WTC11 (cell line): Measurements from ENCODE around the gene ZNF514. TPM values are rescaled to one million over a fixed set of nuclear protein-coding genes. Genes with fewer than 3 reads are reported as not detected.

Source experiments
- ATF3 ChIP-seq: sonication (generic); formaldehyde crosslinking; conservative IDR thresholded peaks from 2 replicates; pipeline ENCODE4 v1.8.1; 2022; ENCODE audit warnings: mild to moderate bottlenecking, missing genetic modification reagents
- CBFB ChIP-seq: sonication (generic); formaldehyde crosslinking; IDR thresholded peaks from 2 replicates; pipeline ENCODE4 v1.8.1; 2022; ENCODE audit warnings: mild to moderate bottlenecking, low read depth, missing genetic modification reagents
- E2F4 ChIP-seq: sonication (generic); formaldehyde crosslinking; IDR thresholded peaks from 2 replicates; pipeline ENCODE4 v1.8.1; 2022; ENCODE audit warnings: low read depth, mild to moderate bottlenecking, moderate library complexity, missing genetic modification reagents, borderline replicate concordance
- ELF4 ChIP-seq: sonication (generic); formaldehyde crosslinking; IDR thresholded peaks from 2 replicates; pipeline ENCODE4 v1.8.1; 2022; ENCODE audit warnings: low read depth, mild to moderate bottlenecking, moderate library complexity, missing genetic modification reagents
- HMGA2 ChIP-seq: fragments of 250-450 bp; sonication (Bioruptor Pico); IDR thresholded peaks from 2 replicates; pipeline ENCODE4 v1.4.0; 2021; ENCODE audit warnings: mild to moderate bottlenecking, moderate library complexity
- HMGXB4 ChIP-seq: sonication (generic); formaldehyde crosslinking; IDR thresholded peaks from 2 replicates; pipeline ENCODE4 v1.8.1; 2023; ENCODE audit warnings: mild to moderate bottlenecking, moderate library complexity, missing genetic modification reagents
- IRF2 ChIP-seq: sonication (generic); formaldehyde crosslinking; IDR thresholded peaks from 2 replicates; pipeline ENCODE4 v1.8.0; 2022; ENCODE audit warnings: low read depth, missing genetic modification reagents, borderline replicate concordance
- JAZF1 ChIP-seq: fragments of 250-450 bp; sonication (Bioruptor Pico); IDR thresholded peaks from 2 replicates; pipeline ENCODE4 v1.9.0; 2021; ENCODE audit warnings: moderate library complexity, mild to moderate bottlenecking, inconsistent platforms
- MAX ChIP-seq: sonication (generic); formaldehyde crosslinking; IDR thresholded peaks from 2 replicates; pipeline ENCODE4 v1.8.0; 2022; ENCODE audit warnings: mild to moderate bottlenecking, missing genetic modification reagents
- MXD4 ChIP-seq: fragments of 250-450 bp; sonication (Bioruptor Pico); IDR thresholded peaks from 2 replicates; pipeline ENCODE4 v1.8.0; 2021; ENCODE audit warnings: mild to moderate bottlenecking, moderate library complexity, borderline replicate concordance
- NFATC4 ChIP-seq: fragments of 250-450 bp; sonication (Bioruptor Pico); IDR thresholded peaks from 2 replicates; pipeline ENCODE4 v1.9.0; 2021; ENCODE audit warnings: mild to moderate bottlenecking
- TEAD4 ChIP-seq: sonication (generic); formaldehyde crosslinking; IDR thresholded peaks from 2 replicates; pipeline ENCODE4 v1.8.0; 2022; ENCODE audit warnings: mild to moderate bottlenecking, missing genetic modification reagents
- ZBTB43 ChIP-seq: sonication (generic); formaldehyde crosslinking; IDR thresholded peaks from 2 replicates; pipeline ENCODE4 v1.8.1; 2023; ENCODE audit warnings: mild to moderate bottlenecking, missing genetic modification reagents
- ZNF219 ChIP-seq: sonication (generic); formaldehyde crosslinking; IDR thresholded peaks from 2 replicates; pipeline ENCODE4 v1.8.0; 2023; ENCODE audit warnings: missing genetic modification reagents, mild to moderate bottlenecking, borderline replicate concordance
- ZNF232 ChIP-seq: sonication (generic); formaldehyde crosslinking; IDR thresholded peaks from 2 replicates; pipeline ENCODE4 v1.8.0; 2022; ENCODE audit warnings: mild to moderate bottlenecking, missing genetic modification reagents
- ZSCAN18 ChIP-seq: fragments of 250-450 bp; sonication (Bioruptor Pico); IDR thresholded peaks from 2 replicates; pipeline ENCODE4 v2.1.2; 2022; ENCODE audit warnings: mild to moderate bottlenecking, moderate library complexity
- total RNA-seq: library from RNA; stranded (reverse); gene quantifications from 3 replicates; pipeline ENCODE4 v1.2.3, GENCODE V29; 2021
- TF ChIP-seq, protein P1 (sequence below): sonication (generic); formaldehyde crosslinking; IDR thresholded peaks from 2 replicates; pipeline ENCODE4 v1.8.0; 2023; ENCODE audit warnings: mild to moderate bottlenecking, missing genetic modification reagents
- TF ChIP-seq, protein P2 (sequence below): sonication (generic); formaldehyde crosslinking; IDR thresholded peaks from 2 replicates; pipeline ENCODE4 v1.8.1; 2022; ENCODE audit warnings: missing genetic modification reagents, borderline replicate concordance
- TF ChIP-seq, protein P3 (sequence below): sonication (generic); formaldehyde crosslinking; IDR thresholded peaks from 2 replicates; pipeline ENCODE4 v1.8.1; 2023; ENCODE audit warnings: mild to moderate bottlenecking, missing genetic modification reagents, moderate library complexity
- TF ChIP-seq, protein P4 (sequence below): sonication (generic); formaldehyde crosslinking; IDR thresholded peaks from 2 replicates; pipeline ENCODE4 v1.8.0; 2022; ENCODE audit warnings: mild to moderate bottlenecking, missing genetic modification reagents
- TF ChIP-seq, protein P5 (sequence below): sonication (generic); formaldehyde crosslinking; IDR thresholded peaks from 2 replicates; pipeline ENCODE4 v1.8.1; 2023; ENCODE audit warnings: mild to moderate bottlenecking, missing genetic modification reagents

The ZNF514 gene
- total RNA-seq, 1 experiment from 2014 or later: 19.3 TPM

DNA sequence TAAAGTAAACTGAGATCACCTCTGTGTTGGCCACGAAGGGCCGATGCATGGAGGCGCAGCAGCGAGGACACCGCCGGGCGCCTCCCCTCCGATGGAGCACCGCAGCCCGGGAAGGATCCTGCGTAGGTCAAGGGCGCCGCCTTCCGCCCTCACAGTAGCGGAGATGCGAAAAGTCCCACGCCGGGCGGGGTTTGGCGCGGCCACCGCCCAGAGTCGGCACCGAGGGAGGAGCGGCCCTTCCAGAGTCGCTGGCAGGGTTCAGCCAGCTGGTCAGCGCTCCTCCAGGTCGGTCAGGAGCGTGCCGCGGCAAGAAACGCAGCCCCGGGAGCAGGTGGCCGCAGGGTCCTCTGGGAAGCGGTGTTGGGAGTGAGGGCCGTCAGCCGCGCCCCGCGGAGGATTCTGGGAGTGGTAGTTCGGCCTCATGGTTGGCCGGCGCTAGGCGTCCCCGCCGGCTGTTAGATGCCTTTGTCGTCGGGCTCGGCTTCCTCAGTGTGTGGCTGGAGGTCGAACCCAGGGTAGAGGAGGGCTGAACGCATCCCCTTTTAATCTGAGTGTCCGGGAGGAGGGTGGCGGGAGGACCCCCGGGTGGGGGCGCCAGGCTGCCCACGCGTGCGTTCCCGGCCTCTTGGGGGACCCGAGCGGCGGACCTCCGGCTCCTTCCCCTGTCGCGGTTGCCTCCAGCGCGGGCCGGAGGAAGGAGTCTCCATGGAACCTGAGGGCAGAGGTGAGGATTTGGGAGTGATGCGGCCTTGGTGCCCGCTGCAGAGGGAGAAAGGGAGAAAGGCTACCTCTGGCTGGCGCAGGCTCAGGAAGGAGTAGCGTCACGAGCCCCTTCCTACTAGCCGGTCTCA is 47.7 kb upstream of the ZNF514 start, which contains the start of gene ZNF892 (continued):
- TF ChIP-seq ZSCAN18: no peak
- peak; percentile 90 for TF ChIP-seq MAX (CRISPR knock-in tag)
- TF ChIP-seq, protein P1, sequence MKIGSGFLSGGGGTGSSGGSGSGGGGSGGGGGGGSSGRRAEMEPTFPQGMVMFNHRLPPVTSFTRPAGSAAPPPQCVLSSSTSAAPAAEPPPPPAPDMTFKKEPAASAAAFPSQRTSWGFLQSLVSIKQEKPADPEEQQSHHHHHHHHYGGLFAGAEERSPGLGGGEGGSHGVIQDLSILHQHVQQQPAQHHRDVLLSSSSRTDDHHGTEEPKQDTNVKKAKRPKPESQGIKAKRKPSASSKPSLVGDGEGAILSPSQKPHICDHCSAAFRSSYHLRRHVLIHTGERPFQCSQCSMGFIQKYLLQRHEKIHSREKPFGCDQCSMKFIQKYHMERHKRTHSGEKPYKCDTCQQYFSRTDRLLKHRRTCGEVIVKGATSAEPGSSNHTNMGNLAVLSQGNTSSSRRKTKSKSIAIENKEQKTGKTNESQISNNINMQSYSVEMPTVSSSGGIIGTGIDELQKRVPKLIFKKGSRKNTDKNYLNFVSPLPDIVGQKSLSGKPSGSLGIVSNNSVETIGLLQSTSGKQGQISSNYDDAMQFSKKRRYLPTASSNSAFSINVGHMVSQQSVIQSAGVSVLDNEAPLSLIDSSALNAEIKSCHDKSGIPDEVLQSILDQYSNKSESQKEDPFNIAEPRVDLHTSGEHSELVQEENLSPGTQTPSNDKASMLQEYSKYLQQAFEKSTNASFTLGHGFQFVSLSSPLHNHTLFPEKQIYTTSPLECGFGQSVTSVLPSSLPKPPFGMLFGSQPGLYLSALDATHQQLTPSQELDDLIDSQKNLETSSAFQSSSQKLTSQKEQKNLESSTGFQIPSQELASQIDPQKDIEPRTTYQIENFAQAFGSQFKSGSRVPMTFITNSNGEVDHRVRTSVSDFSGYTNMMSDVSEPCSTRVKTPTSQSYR (CRISPR knock-in tag): no peak
- TF ChIP-seq, protein P2, sequence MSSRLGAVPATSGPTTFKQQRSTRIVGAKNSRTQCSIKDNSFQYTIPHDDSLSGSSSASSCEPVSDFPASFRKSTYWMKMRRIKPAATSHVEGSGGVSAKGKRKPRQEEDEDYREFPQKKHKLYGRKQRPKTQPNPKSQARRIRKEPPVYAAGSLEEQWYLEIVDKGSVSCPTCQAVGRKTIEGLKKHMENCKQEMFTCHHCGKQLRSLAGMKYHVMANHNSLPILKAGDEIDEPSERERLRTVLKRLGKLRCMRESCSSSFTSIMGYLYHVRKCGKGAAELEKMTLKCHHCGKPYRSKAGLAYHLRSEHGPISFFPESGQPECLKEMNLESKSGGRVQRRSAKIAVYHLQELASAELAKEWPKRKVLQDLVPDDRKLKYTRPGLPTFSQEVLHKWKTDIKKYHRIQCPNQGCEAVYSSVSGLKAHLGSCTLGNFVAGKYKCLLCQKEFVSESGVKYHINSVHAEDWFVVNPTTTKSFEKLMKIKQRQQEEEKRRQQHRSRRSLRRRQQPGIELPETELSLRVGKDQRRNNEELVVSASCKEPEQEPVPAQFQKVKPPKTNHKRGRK (CRISPR knock-in tag): no peak
- TF ChIP-seq, protein P3, sequence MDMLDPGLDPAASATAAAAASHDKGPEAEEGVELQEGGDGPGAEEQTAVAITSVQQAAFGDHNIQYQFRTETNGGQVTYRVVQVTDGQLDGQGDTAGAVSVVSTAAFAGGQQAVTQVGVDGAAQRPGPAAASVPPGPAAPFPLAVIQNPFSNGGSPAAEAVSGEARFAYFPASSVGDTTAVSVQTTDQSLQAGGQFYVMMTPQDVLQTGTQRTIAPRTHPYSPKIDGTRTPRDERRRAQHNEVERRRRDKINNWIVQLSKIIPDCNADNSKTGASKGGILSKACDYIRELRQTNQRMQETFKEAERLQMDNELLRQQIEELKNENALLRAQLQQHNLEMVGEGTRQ (CRISPR knock-in tag): peak; percentile 40
- TF ChIP-seq, protein P4, sequence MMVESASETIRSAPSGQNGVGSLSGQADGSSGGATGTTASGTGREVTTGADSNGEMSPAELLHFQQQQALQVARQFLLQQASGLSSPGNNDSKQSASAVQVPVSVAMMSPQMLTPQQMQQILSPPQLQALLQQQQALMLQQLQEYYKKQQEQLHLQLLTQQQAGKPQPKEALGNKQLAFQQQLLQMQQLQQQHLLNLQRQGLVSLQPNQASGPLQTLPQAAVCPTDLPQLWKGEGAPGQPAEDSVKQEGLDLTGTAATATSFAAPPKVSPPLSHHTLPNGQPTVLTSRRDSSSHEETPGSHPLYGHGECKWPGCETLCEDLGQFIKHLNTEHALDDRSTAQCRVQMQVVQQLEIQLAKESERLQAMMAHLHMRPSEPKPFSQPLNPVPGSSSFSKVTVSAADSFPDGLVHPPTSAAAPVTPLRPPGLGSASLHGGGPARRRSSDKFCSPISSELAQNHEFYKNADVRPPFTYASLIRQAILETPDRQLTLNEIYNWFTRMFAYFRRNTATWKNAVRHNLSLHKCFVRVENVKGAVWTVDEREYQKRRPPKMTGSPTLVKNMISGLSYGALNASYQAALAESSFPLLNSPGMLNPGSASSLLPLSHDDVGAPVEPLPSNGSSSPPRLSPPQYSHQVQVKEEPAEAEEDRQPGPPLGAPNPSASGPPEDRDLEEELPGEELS (CRISPR knock-in tag): no peak; the same call in 1 of the 2 replicates
- TF ChIP-seq TEAD4 (CRISPR knock-in tag): no peak
- TF ChIP-seq ZBTB43 (CRISPR knock-in tag): no peak
- no peak for TF ChIP-seq ZNF232
- TF ChIP-seq HMGA2 (CRISPR knock-in tag): no peak
- no peak for TF ChIP-seq ATF3 (CRISPR knock-in tag)
- no peak for TF ChIP-seq IRF2 (CRISPR knock-in tag)
- TF ChIP-seq JAZF1 (CRISPR knock-in tag): no peak
- TF ChIP-seq ZNF219 (CRISPR knock-in tag): no peak
- TF ChIP-seq NFATC4: no peak
- TF ChIP-seq ELF4: no peak
- no peak for TF ChIP-seq HMGXB4 (CRISPR knock-in tag)
- TF ChIP-seq CBFB: 0 out of 2 replicates have a peak, but pooled peaks have one; percentile 65
- TF ChIP-seq MXD4 (CRISPR knock-in tag): no peak
- no peak for TF ChIP-seq E2F4 (CRISPR knock-in tag)
- TF ChIP-seq, protein P5, sequence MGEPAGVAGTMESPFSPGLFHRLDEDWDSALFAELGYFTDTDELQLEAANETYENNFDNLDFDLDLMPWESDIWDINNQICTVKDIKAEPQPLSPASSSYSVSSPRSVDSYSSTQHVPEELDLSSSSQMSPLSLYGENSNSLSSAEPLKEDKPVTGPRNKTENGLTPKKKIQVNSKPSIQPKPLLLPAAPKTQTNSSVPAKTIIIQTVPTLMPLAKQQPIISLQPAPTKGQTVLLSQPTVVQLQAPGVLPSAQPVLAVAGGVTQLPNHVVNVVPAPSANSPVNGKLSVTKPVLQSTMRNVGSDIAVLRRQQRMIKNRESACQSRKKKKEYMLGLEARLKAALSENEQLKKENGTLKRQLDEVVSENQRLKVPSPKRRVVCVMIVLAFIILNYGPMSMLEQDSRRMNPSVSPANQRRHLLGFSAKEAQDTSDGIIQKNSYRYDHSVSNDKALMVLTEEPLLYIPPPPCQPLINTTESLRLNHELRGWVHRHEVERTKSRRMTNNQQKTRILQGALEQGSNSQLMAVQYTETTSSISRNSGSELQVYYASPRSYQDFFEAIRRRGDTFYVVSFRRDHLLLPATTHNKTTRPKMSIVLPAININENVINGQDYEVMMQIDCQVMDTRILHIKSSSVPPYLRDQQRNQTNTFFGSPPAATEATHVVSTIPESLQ (CRISPR knock-in tag): no peak
